Hepatocyte (in vitro differentiated cells): ENCODE data around the gene NAE1. TPM values are rescaled to one million over a fixed set of nuclear protein-coding genes. Genes with fewer than 3 reads are reported as not detected.

Experiments
- DNase-seq: peaks from one replicate; pipeline ENCODE4 v3.0.0-alpha.2; 2016; ENCODE audit warnings: low spot score
- H2AFZ ChIP-seq: fragments of 200-600 bp; sonication (generic); 2 replicates; pipeline ENCODE4 v1.6.0; 2016; ENCODE audit warnings: antibody characterized with exemption, mild to moderate bottlenecking
- H3K27ac ChIP-seq: fragments of 200-600 bp; sonication (generic); 2 replicates; pipeline ENCODE4 v1.5.1; 2016; ENCODE audit warnings: mild to moderate bottlenecking
- H3K27me3 ChIP-seq: fragments of 200-600 bp; sonication (generic); 2 replicates; pipeline ENCODE4 v1.6.1; 2016
- H3K36me3 ChIP-seq: fragments of 200-600 bp; sonication (generic); replicated peaks from 2 replicates; pipeline ENCODE4 v1.5.1; 2016; ENCODE audit warnings: low read depth; ENCODE audit not compliant: insufficient read depth
- H3K4me1 ChIP-seq: fragments of 200-600 bp; sonication (generic); 2 replicates; pipeline ENCODE4 v1.5.1; 2016; ENCODE audit warnings: mild to moderate bottlenecking, moderate library complexity; ENCODE audit not compliant: insufficient read depth
- H3K4me2 ChIP-seq: fragments of 200-600 bp; sonication (generic); 2 replicates; pipeline ENCODE4 v1.6.0; 2016
- H3K4me3 ChIP-seq: fragments of 200-600 bp; sonication (generic); 2 replicates; pipeline ENCODE4 v1.5.1; 2016; ENCODE audit warnings: mild to moderate bottlenecking
- H3K79me2 ChIP-seq: fragments of 200-600 bp; sonication (generic); 2 replicates; pipeline ENCODE4 v1.6.0; 2017; ENCODE audit warnings: mild to moderate bottlenecking
- H3K9me2 ChIP-seq: fragments of 200-600 bp; sonication (generic); replicated peaks from 2 replicates; pipeline ENCODE4 v1.6.0; 2017; ENCODE audit warnings: mild to moderate bottlenecking; ENCODE audit not compliant: insufficient read depth
- H3K9me3 ChIP-seq: fragments of 200-600 bp; sonication (generic); 2 replicates; pipeline ENCODE4 v1.5.1; 2016; ENCODE audit warnings: low read depth, mild to moderate bottlenecking
- H4K20me1 ChIP-seq: fragments of 200-600 bp; sonication (generic); 2 replicates; pipeline ENCODE4 v1.6.0; 2016; ENCODE audit warnings: mild to moderate bottlenecking; ENCODE audit not compliant: insufficient read depth, poor library complexity, severe bottlenecking
- CTCF ChIP-seq: fragments of 200-600 bp; sonication (generic); IDR thresholded peaks from 2 replicates; pipeline ENCODE4 v1.5.1; 2016; ENCODE audit warnings: antibody characterized with exemption, mild to moderate bottlenecking; ENCODE audit not compliant: poor library complexity
- EZH2 ChIP-seq: fragments of 200-600 bp; sonication (generic); IDR thresholded peaks from 2 replicates; pipeline ENCODE4 v1.6.1; 2016; ENCODE audit warnings: antibody characterized with exemption, mild to moderate bottlenecking, borderline replicate concordance
- EZH2phosphoT487 ChIP-seq: fragments of 200-600 bp; sonication (generic); IDR thresholded peaks from one replicate; pipeline ENCODE4 v1.6.1; 2018; ENCODE audit warnings: antibody characterized with exemption, mild to moderate bottlenecking, low read depth, moderate library complexity; ENCODE audit not compliant: unreplicated experiment, severe bottlenecking
- WGBS: methylation state at CpG from one replicate; pipeline ENCODE4 v1.1.6; 2016; ENCODE audit warnings: low lambda C conversion rate; ENCODE audit errors: missing lambda C conversion rate; 5-methylcytosine and 5-hydroxymethylcytosine counted together
- polyA plus RNA-seq: library from polyadenylated mRNA; unstranded; fragments of >200 nt; fragmentation: Nextera tagmentation; extraction: Ambion mirVana; gene quantifications from 2 replicates; pipeline ENCODE4 v1.2.1, GENCODE V29; 2016
- total RNA-seq: library from RNA; depleted of rRNA; stranded (reverse); fragments of >200 nt; gene quantifications from 2 replicates; pipeline ENCODE4 v1.2.3, GENCODE V29; 2014

NAE1 gene
- total and polyA plus RNA-seq, 2 experiments from 2014 or later, result 60.3 to 68.5 TPM

GRCh38 chr16:66849021-66849420 lies 18.2 kb upstream of the NAE1 start:
- H3K27me3 ChIP-seq, result peaks cover 34% of the 10 kb centered on the region
- H3K79me2 ChIP-seq, result no peaks in the 10 kb centered on the region
- no peak for DNase-seq
- no peak for TF ChIP-seq EZH2phosphoT487
- TF ChIP-seq CTCF, result no peak
- TF ChIP-seq EZH2, result no peak
- WGBS, result 66% methylated on average over 2 of the region's 2 CpGs
- H3K4me3 ChIP-seq, result no peak overlapping the region
- no peaks in the 10 kb centered on the region for H3K9me3 ChIP-seq
- no peak overlapping the region for H3K4me2 ChIP-seq
- H2AFZ ChIP-seq, result no peak overlapping the region
- no peaks in the 10 kb centered on the region for H3K36me3 ChIP-seq
- H3K27ac ChIP-seq, result no peak overlapping the region
- H4K20me1 ChIP-seq, result no peaks in the 10 kb centered on the region
- H3K4me1 ChIP-seq, result peaks cover 3% of the 10 kb centered on the region
- H3K9me2 ChIP-seq, result no peaks in the 10 kb centered on the region

GRCh38 chr16:66848172-66848571 lies 17.4 kb upstream of the NAE1 start:
- Histone ChIP-seq H3K27me3 (peaks cover 43% of the 10 kb centered on the region), H3K4me2 (no peak overlapping the region), H3K9me2 (no peaks in the 10 kb centered on the region), H3K27ac (peak overlapping the region; percentile 69), H3K4me3 (no peak overlapping the region), H3K9me3 (no peaks in the 10 kb centered on the region), H4K20me1 (no peaks in the 10 kb centered on the region), H3K4me1 (peaks cover 3% of the 10 kb centered on the region), H2AFZ (no peak overlapping the region), H3K36me3 (no peaks in the 10 kb centered on the region), H3K79me2 (no peaks in the 10 kb centered on the region)
- WGBS, result 92% methylated on average over 2 of the region's 2 CpGs
- TF ChIP-seq EZH2, result no peak
- no peak for TF ChIP-seq EZH2phosphoT487
- no peak for TF ChIP-seq CTCF
- DNase-seq, result no peak

- Histone ChIP-seq H4K20me1 (no peaks in the 10 kb centered on the region), H3K27me3 (peaks cover 43% of the 10 kb centered on the region), H3K27ac (peak overlapping the region; percentile 69), H3K4me2 (no peak overlapping the region), H3K9me2 (no peaks in the 10 kb centered on the region), H3K36me3 (no peaks in the 10 kb centered on the region), H2AFZ (no peak overlapping the region), H3K4me1 (peaks cover 3% of the 10 kb centered on the region), H3K4me3 (no peak overlapping the region), H3K79me2 (no peaks in the 10 kb centered on the region), H3K9me3 (no peaks in the 10 kb centered on the region)
- TF ChIP-seq EZH2phosphoT487 (no peak), EZH2 (no peak), CTCF (no peak)
- 75% methylated on average over 6 of the region's 6 CpGs for WGBS
- DNase-seq, result peak; percentile 33
Observed at GRCh38 chr16:66847533-66848067, 16.8 kb upstream of the NAE1 start.

- H3K36me3 ChIP-seq, result no peaks in the 10 kb centered on the region
- no peaks in the 10 kb centered on the region for H3K9me3 ChIP-seq
- H3K27me3 ChIP-seq, result peaks cover 43% of the 10 kb centered on the region
- peaks cover 3% of the 10 kb centered on the region for H3K4me1 ChIP-seq
- no peak overlapping the region for H3K4me2 ChIP-seq
- no peaks in the 10 kb centered on the region for H3K9me2 ChIP-seq
- no peak overlapping the region for H2AFZ ChIP-seq
- TF ChIP-seq EZH2 (no peak), CTCF (no peak), EZH2phosphoT487 (no peak)
- H3K27ac ChIP-seq, result no peak overlapping the region
- no peak for DNase-seq
- no peaks in the 10 kb centered on the region for H3K79me2 ChIP-seq
- H3K4me3 ChIP-seq, result no peak overlapping the region
- 95% methylated on average over 6 of the region's 6 CpGs for WGBS
- no peaks in the 10 kb centered on the region for H4K20me1 ChIP-seq
Observed at GRCh38 chr16:66846831-66847230, 16.1 kb upstream of the NAE1 start.
